Measurements from ENCODE around the gene UNC93B1.

DNA sequence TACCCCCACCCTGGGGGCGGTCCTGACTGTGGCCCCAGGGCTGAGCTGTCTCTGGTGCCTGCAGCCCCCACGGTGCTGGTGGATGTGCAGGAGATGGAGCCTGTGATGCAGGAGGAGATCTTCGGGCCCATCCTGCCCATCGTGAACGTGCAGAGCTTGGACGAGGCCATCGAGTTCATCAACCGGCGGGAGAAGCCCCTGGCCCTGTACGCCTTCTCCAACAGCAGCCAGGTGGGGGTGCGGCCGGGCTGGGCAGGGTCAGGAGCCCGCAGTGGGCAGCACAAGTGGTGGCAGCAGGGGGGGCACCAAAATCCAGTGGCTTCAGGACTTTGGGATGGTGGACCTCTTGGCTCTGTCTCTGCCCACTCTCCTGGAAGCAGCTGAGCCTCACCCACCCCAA is 18.6 kb upstream of the UNC93B1 start:
- TF ChIP-seq POLR2AphosphoS5 (IDR thresholded peaks at IDR 0.05; ENCODE audit: low read depth) (no peak), GABPA (IDR thresholded peaks at IDR 0.05; ENCODE audit: low read depth) (no peak), SPI1 (IDR thresholded peaks at IDR 0.05; ENCODE audit: borderline replicate concordance, low read depth) (no peak)
- TF ChIP-seq, protein P1, sequence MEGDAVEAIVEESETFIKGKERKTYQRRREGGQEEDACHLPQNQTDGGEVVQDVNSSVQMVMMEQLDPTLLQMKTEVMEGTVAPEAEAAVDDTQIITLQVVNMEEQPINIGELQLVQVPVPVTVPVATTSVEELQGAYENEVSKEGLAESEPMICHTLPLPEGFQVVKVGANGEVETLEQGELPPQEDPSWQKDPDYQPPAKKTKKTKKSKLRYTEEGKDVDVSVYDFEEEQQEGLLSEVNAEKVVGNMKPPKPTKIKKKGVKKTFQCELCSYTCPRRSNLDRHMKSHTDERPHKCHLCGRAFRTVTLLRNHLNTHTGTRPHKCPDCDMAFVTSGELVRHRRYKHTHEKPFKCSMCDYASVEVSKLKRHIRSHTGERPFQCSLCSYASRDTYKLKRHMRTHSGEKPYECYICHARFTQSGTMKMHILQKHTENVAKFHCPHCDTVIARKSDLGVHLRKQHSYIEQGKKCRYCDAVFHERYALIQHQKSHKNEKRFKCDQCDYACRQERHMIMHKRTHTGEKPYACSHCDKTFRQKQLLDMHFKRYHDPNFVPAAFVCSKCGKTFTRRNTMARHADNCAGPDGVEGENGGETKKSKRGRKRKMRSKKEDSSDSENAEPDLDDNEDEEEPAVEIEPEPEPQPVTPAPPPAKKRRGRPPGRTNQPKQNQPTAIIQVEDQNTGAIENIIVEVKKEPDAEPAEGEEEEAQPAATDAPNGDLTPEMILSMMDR (IDR thresholded peaks at IDR 0.05; ENCODE audit: insufficient read depth, low read length), result no peak
- TF ChIP-seq, protein P2, sequence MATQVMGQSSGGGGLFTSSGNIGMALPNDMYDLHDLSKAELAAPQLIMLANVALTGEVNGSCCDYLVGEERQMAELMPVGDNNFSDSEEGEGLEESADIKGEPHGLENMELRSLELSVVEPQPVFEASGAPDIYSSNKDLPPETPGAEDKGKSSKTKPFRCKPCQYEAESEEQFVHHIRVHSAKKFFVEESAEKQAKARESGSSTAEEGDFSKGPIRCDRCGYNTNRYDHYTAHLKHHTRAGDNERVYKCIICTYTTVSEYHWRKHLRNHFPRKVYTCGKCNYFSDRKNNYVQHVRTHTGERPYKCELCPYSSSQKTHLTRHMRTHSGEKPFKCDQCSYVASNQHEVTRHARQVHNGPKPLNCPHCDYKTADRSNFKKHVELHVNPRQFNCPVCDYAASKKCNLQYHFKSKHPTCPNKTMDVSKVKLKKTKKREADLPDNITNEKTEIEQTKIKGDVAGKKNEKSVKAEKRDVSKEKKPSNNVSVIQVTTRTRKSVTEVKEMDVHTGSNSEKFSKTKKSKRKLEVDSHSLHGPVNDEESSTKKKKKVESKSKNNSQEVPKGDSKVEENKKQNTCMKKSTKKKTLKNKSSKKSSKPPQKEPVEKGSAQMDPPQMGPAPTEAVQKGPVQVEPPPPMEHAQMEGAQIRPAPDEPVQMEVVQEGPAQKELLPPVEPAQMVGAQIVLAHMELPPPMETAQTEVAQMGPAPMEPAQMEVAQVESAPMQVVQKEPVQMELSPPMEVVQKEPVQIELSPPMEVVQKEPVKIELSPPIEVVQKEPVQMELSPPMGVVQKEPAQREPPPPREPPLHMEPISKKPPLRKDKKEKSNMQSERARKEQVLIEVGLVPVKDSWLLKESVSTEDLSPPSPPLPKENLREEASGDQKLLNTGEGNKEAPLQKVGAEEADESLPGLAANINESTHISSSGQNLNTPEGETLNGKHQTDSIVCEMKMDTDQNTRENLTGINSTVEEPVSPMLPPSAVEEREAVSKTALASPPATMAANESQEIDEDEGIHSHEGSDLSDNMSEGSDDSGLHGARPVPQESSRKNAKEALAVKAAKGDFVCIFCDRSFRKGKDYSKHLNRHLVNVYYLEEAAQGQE (IDR thresholded peaks at IDR 0.05; ENCODE audit: insufficient replicate concordance, low read depth), result no peak

Measured in HL-60 (cell line).